SU-DHL-6 (cell line): ENCODE measurements around the gene FAM120B.

Experiments used
- H2AFZ ChIP-seq: fragments of 200-600 bp; sonication (generic); 2 replicates; pipeline ENCODE4 v1.6.1; 2014; ENCODE audit warnings: low read depth, mild to moderate bottlenecking, moderate library complexity, mixed read lengths, antibody characterized with exemption, low read length; ENCODE audit not compliant: severe bottlenecking
- H3F3A ChIP-seq: fragments of 200-600 bp; shearing (Covaris generic); 2 replicates; pipeline ENCODE4 v1.6.0; 2016; ENCODE audit warnings: antibody characterized with exemption, mild to moderate bottlenecking; ENCODE audit not compliant: insufficient read depth
- H3K27ac ChIP-seq: fragments of 200-600 bp; sonication (generic); 2 replicates; pipeline ENCODE4 v1.5.1; 2016; ENCODE audit warnings: low read depth, mild to moderate bottlenecking, low read length, moderate library complexity, mixed read lengths
- H3K27me3 ChIP-seq: fragments of 200-600 bp; sonication (generic), shearing (Covaris generic); 2 replicates; pipeline ENCODE4 v1.6.0; 2014; ENCODE audit warnings: mild to moderate bottlenecking, low read length
- H3K36me3 ChIP-seq: fragments of 200-600 bp; sonication (generic); 2 replicates; pipeline ENCODE4 v1.6.1; 2014; ENCODE audit warnings: mild to moderate bottlenecking, low read length, mixed read lengths
- H3K4me2 ChIP-seq: fragments of 300-600, 200-600 bp; shearing (Covaris generic), sonication (generic); 2 replicates; pipeline ENCODE4 v1.6.0; 2014; ENCODE audit warnings: low read length, low read depth, mild to moderate bottlenecking; ENCODE audit not compliant: poor library complexity, severe bottlenecking
- H3K4me3 ChIP-seq: fragments of 200-600 bp; sonication (generic); 2 replicates; pipeline ENCODE4 v1.5.1; 2014; ENCODE audit warnings: antibody characterized with exemption, low read length, mild to moderate bottlenecking, mixed read lengths; ENCODE audit not compliant: insufficient read depth, poor library complexity, severe bottlenecking
- H3K79me2 ChIP-seq: fragments of 200-600 bp; sonication (generic); 2 replicates; pipeline ENCODE4 v1.6.1; 2014; ENCODE audit warnings: mild to moderate bottlenecking, low read length, moderate library complexity; ENCODE audit not compliant: insufficient read depth
- H3K9ac ChIP-seq: fragments of 200-600 bp; sonication (generic); 2 replicates; pipeline ENCODE4 v1.7.0; 2014; ENCODE audit warnings: mild to moderate bottlenecking, low read length
- H3K9me2 ChIP-seq: fragments of 200-600 bp; sonication (generic); replicated peaks from 2 replicates; pipeline ENCODE4 v1.6.1; 2014; ENCODE audit warnings: low read length; ENCODE audit not compliant: insufficient read depth
- H3K9me3 ChIP-seq: fragments of 200-600 bp; sonication (generic); 2 replicates; pipeline ENCODE4 v1.6.1; 2014; ENCODE audit warnings: low read length, mixed read lengths; ENCODE audit not compliant: insufficient read depth
- H4K20me1 ChIP-seq: fragments of 200-600 bp; sonication (generic); 2 replicates; pipeline ENCODE4 v1.6.1; 2014; ENCODE audit warnings: low read depth, mild to moderate bottlenecking, antibody characterized with exemption, low read length, moderate library complexity, mixed read lengths
- CTCF ChIP-seq: fragments of 200-600 bp; sonication (generic); IDR thresholded peaks from one replicate; pipeline ENCODE4 v1.5.1; 2017; ENCODE audit warnings: antibody characterized with exemption, mild to moderate bottlenecking, low read length, moderate library complexity; ENCODE audit not compliant: insufficient read depth, poor library complexity, severe bottlenecking
- EZH2phosphoT487 ChIP-seq: fragments of 200-600 bp; sonication (generic), shearing (Covaris generic); conservative IDR thresholded peaks from 2 replicates; pipeline ENCODE4 v1.6.1; 2018; ENCODE audit warnings: mild to moderate bottlenecking, antibody characterized with exemption, low read length, moderate library complexity, mixed read lengths

The FAM120B gene

GRCh38 chr6:170438402-170438753 is 131.8 kb downstream of the FAM120B start:
- no peaks in the 10 kb centered on the region for H3K79me2 ChIP-seq
- no peak overlapping the region for H2AFZ ChIP-seq
- no peaks in the 10 kb centered on the region for H3K27me3 ChIP-seq
- H3K36me3 ChIP-seq, result no peaks in the 10 kb centered on the region
- no peak overlapping the region for H3K4me2 ChIP-seq
- no peak overlapping the region for H3K27ac ChIP-seq
- no peaks in the 10 kb centered on the region for H3K9me2 ChIP-seq
- H3F3A ChIP-seq, result no peaks in the 10 kb centered on the region
- H3K9me3 ChIP-seq, result no peaks in the 10 kb centered on the region
- H3K4me3 ChIP-seq, result no peak overlapping the region
- no peaks in the 10 kb centered on the region for H4K20me1 ChIP-seq
- no peak overlapping the region for H3K9ac ChIP-seq
- TF ChIP-seq CTCF (no peak), EZH2phosphoT487 (no peak)

- no peak overlapping the region for H3K4me3 ChIP-seq
- H3K9me2 ChIP-seq, result no peaks in the 10 kb centered on the region
- H3F3A ChIP-seq, result no peaks in the 10 kb centered on the region
- H2AFZ ChIP-seq, result no peak overlapping the region
- TF ChIP-seq EZH2phosphoT487 (no peak), CTCF (no peak)
- no peaks in the 10 kb centered on the region for H4K20me1 ChIP-seq
- H3K79me2 ChIP-seq, result no peaks in the 10 kb centered on the region
- H3K27ac ChIP-seq, result no peak overlapping the region
- no peaks in the 10 kb centered on the region for H3K36me3 ChIP-seq
- H3K9ac ChIP-seq, result no peak overlapping the region
- H3K4me2 ChIP-seq, result no peak overlapping the region
- no peaks in the 10 kb centered on the region for H3K27me3 ChIP-seq
- H3K9me3 ChIP-seq, result no peaks in the 10 kb centered on the region
Observed at GRCh38 chr6:170438861-170439260, 132.3 kb downstream of the FAM120B start.

- no peaks in the 10 kb centered on the region for H3K27me3 ChIP-seq
- H3K79me2 ChIP-seq, result no peaks in the 10 kb centered on the region
- no peaks in the 10 kb centered on the region for H3F3A ChIP-seq
- no peaks in the 10 kb centered on the region for H4K20me1 ChIP-seq
- H2AFZ ChIP-seq, result no peak overlapping the region
- no peak overlapping the region for H3K9ac ChIP-seq
- no peak overlapping the region for H3K27ac ChIP-seq
- no peaks in the 10 kb centered on the region for H3K9me3 ChIP-seq
- H3K4me3 ChIP-seq, result no peak overlapping the region
- H3K36me3 ChIP-seq, result no peaks in the 10 kb centered on the region
- H3K9me2 ChIP-seq, result no peaks in the 10 kb centered on the region
- H3K4me2 ChIP-seq, result no peak overlapping the region
- TF ChIP-seq EZH2phosphoT487 (no peak), CTCF (no peak)
Observed at GRCh38 chr6:170439366-170440361, 133.1 kb downstream of the FAM120B start.
